Pancreas (tissue), 10 donors: ENCODE data around the gene PDK4. TPM values are rescaled to one million over a fixed set of nuclear protein-coding genes. Genes with fewer than 3 reads are reported as not detected.

Experiments used
- ATAC-seq, 4 donors: fragments of 200-7000 bp; cut with Tn5 transposase; one replicate each; pipeline versions ENCODE4 v1.8.0 to v1.9.1; 2020; ENCODE audit warnings: mild to moderate bottlenecking in 4 of 4, moderate library complexity in 4 of 4
- DNase-seq, 6 donors: peaks; one replicate each; pipeline ENCODE4 v3.0.0-alpha.2; 2020
- FAIRE-seq: peaks from 2 replicates; lab custom pipeline; 2012; peaks lifted over from hg19 to GRCh38; lab: Jason Lieb, UNC
- H3K27ac ChIP-seq, 4 donors: fragments of 200-600 bp; sonication (generic); 1 replicate in 3 of 4; 2 replicates in 1 of 4; pipeline versions ENCODE4 v1.5.0 to v1.8.0; 2020
- H3K27me3 ChIP-seq, 4 donors: fragments of 200-600 bp; one replicate each; pipeline ENCODE4 v1.8.0; 2021
- H3K36me3 ChIP-seq, 3 donors: fragments of 200-600 bp; sonication (generic) in 1 of 3; one replicate each; pipeline versions ENCODE4 v1.5.0 to v1.8.0; 2020 to 2021
- H3K4me1 ChIP-seq, 3 donors: fragments of 200-600 bp; one replicate each; pipeline ENCODE4 v1.8.0; 2021
- H3K4me3 ChIP-seq, 4 donors: fragments of 200-600 bp; sonication (generic) in 2 of 4; one replicate each; pipeline versions ENCODE4 v1.5.0 to v1.8.0; 2020 to 2021
- H3K9me3 ChIP-seq, 4 donors: fragments of 200-600 bp; one replicate each; pipeline ENCODE4 v1.8.0; 2021
- CTCF ChIP-seq, 4 donors: fragments of 200-600 bp; sonication (generic) in 3 of 4; IDR thresholded peaks; one replicate each; pipeline versions ENCODE4 v1.5.0 to v1.8.0; 2021; ENCODE audit warnings: antibody characterized with exemption in 4 of 4
- WGBS, 2 donors: extraction: QIAGEN DNeasy Blood & Tissue Kit; methylation state at CpG; one replicate each; pipeline ENCODE4 v1.1.7; 2013; 5-methylcytosine and 5-hydroxymethylcytosine counted together
- intact Hi-C, 3 donors: fragments of 100-400 bp; cut with DNase I; formaldehyde crosslinking; loops; one replicate each; pipeline versions ENCODE4 v1.11.1 to v1.14.2; 2022
- polyA plus RNA-seq, 2 donors: library from polyadenylated mRNA; stranded (reverse); fragments of 200-250 nt; gene quantifications; one replicate each; pipeline ENCODE4 v1.2.3, GENCODE V29; 2013
- total RNA-seq, 6 donors: library from RNA; stranded (reverse); fragmentation: NEBNext Ultra II Directional in 4 of 6; extraction: Animal tissue kit (Norgen Biotek cat#: 25700) in 4 of 6; gene quantifications; one replicate each; pipeline versions ENCODE4 v1.2.1 to v1.2.4, GENCODE V29; 2021 to 2023
- donor health status: healthy with polysubstance abuse.
- donor health status: DM: no; HTN: no; CAD: no; lungs with moderate emphysema.
- donor health status: DM: no; HTN: no; CAD: no.
- donor health status: control.
- donor health status: control.
- donor health status: Bipolar disorder and iron deficiency.
- donor health status: DM: yes; HTN: yes; CAD: no.
- donor health status: DM: no; HTN: no; CAD: no.
- donor health status: DM: no; HTN: no; CAD: no.
- donor health status: DM: yes; HTN: yes; CAD: no.

PDK4 gene
- total and polyA plus RNA-seq, 8 donors, result 20.4 to 679 (median 64.4) TPM

GRCh38 chr7:95599069-95599468, 2.8 kb upstream of the PDK4 start:
- Histone ChIP-seq H3K27me3 (no peaks in the 10 kb centered on the region), H3K4me1 (peaks cover 9 to 17% (median 11%) of the 10 kb centered on the region in 3 donors), H3K27ac (no peak overlapping the region), H3K36me3 (peaks cover 0 to 17% (median 0%) of the 10 kb centered on the region in 3 donors), H3K4me3 (no peak overlapping the region), H3K9me3 (no peaks in the 10 kb centered on the region)
- ATAC-seq (no peak), DNase-seq (no peak), FAIRE-seq (no peak)
- intact Hi-C loops, result loop anchor here in 1 of 3 donors (10.0 kb wide), 1 partner anchor 54 kb away; no protein-coding TSS in a partner anchor
- TF ChIP-seq CTCF (IDR thresholded peaks at IDR 0.05), result no peak

GRCh38 chr7:95598511-95598910, 2.2 kb upstream of the PDK4 start:
- intact Hi-C loops, result loop anchor here in 1 of 3 donors (10.0 kb wide), 1 partner anchor 54 kb away; no protein-coding TSS in a partner anchor
- peaks cover 0 to 23% (median 0%) of the 10 kb centered on the region in 3 donors for H3K36me3 ChIP-seq

GRCh38 chr7:95595746-95596197, 544 bp downstream of the PDK4 start:
- intact Hi-C loops, result loop anchor here in 1 of 3 donors (10.0 kb wide), 1 partner anchor 51 kb away; no protein-coding TSS in a partner anchor
- peaks cover 4 to 35% (median 31%) of the 10 kb centered on the region in 3 donors for H3K4me1 ChIP-seq
- FAIRE-seq (no peak), ATAC-seq (peak; percentile 11 to 27 (median 19)), DNase-seq (peak in 2 of 6 donors; percentile 45 to 51)
- no peak for TF ChIP-seq CTCF (IDR thresholded peaks at IDR 0.05)
- H3K27me3 ChIP-seq, result no peaks in the 10 kb centered on the region
- 2 to 4% methylated on average over 8 of the region's 8 CpGs for WGBS, 2 donors
- H3K9me3 ChIP-seq, result no peaks in the 10 kb centered on the region
- peak overlapping the region; percentile 96 to 98 (median 98) for H3K27ac ChIP-seq
- peaks cover 0 to 50% (median 7%) of the 10 kb centered on the region in 3 donors for H3K36me3 ChIP-seq
- H3K4me3 ChIP-seq, result peak overlapping the region; percentile 39 to 89 (median 83)

More at GRCh38 chr7:95598511-95598910, 2.2 kb upstream of the PDK4 start:
- Histone ChIP-seq H3K4me1 (peaks cover 11 to 22% (median 14%) of the 10 kb centered on the region in 3 donors), H3K4me3 (no peak overlapping the region), H3K9me3 (no peaks in the 10 kb centered on the region), H3K27ac (no peak overlapping the region), H3K27me3 (no peaks in the 10 kb centered on the region)
- TF ChIP-seq CTCF (IDR thresholded peaks at IDR 0.05), result no peak
- no peak for DNase-seq
- whole genome bisulfite sequencing, 2 donors, result 21 to 24% methylated on average over 1 of the region's 1 CpG
- ATAC-seq, result no peak
- FAIRE-seq, result no peak

- no peak for FAIRE-seq
- intact Hi-C loops, result loop anchor here in 1 of 3 donors (10.0 kb wide), 1 partner anchor 49 kb away; no protein-coding TSS in a partner anchor
Observed at GRCh38 chr7:95594185-95594584, 2.1 kb downstream of the PDK4 start.

More at GRCh38 chr7:95594185-95594584, 2.1 kb downstream of the PDK4 start:
- ATAC-seq (no peak), DNase-seq (no peak)
- Histone ChIP-seq H3K36me3 (peaks cover 0 to 65% (median 7%) of the 10 kb centered on the region in 3 donors), H3K9me3 (no peaks in the 10 kb centered on the region), H3K27ac (peak overlapping the region in 3 of 4 donors; percentile 97 to 98 (median 98)), H3K4me1 (peaks cover 12 to 48% (median 47%) of the 10 kb centered on the region in 3 donors), H3K4me3 (peak overlapping the region in 3 of 4 donors; percentile 5 to 89 (median 39)), H3K27me3 (no peaks in the 10 kb centered on the region)
- TF ChIP-seq CTCF (IDR thresholded peaks at IDR 0.05), result no peak
